SK-N-SH (cell line): ENCODE measurements around the gene HAUS3. TPM values are rescaled to one million over a fixed set of nuclear protein-coding genes. Genes with fewer than 3 reads are reported as not detected.

Source experiments
- CTCF ChIA-PET: fragments of 300-600, 350-600 bp; formaldehyde crosslinking; extraction: SDS; loops from one replicate; lab custom pipeline; 2021; lab: Yijun Ruan, JAX
- POLR2A ChIA-PET: fragments of 350-600 bp; sonication (Branson Sonifier 250); formaldehyde crosslinking; extraction: SDS; loops from one replicate; lab custom pipeline; 2020; ENCODE audit warnings: antibody characterized with exemption, inconsistent platforms; lab: Yijun Ruan, JAX
- DNase-seq: peaks from one replicate; pipeline ENCODE4 v3.0.0; 2012
- H2AFZ ChIP-seq: fragments of 200-600 bp; sonication (generic); 2 replicates; pipeline ENCODE4 v1.8.1; 2016; ENCODE audit warnings: antibody characterized with exemption, mild to moderate bottlenecking, low read depth
- H3F3A ChIP-seq: fragments of 200-600 bp; sonication (generic); replicated peaks from 2 replicates; pipeline ENCODE3; 2016; ENCODE audit warnings: antibody characterized with exemption, mild to moderate bottlenecking; ENCODE audit not compliant: insufficient read depth
- H3K27ac ChIP-seq, 2 experiments: fragments of 200-500 bp in 1 of 2; fragments of 200-600 bp in 1 of 2; sonication (Bioruptor generic) in 1 of 2; sonication (generic), shearing (Covaris generic) in 1 of 2; 2 replicates each; pipeline versions ENCODE4 v1.5.1 to v1.6.1; 2014 to 2016; ENCODE audit warnings: low read depth in 2 of 2, inconsistent platforms in 1 of 2, low read length in 1 of 2, mild to moderate bottlenecking in 1 of 2, mixed read lengths in 1 of 2
- H3K27me3 ChIP-seq: fragments of 200-600 bp; sonication (generic), shearing (Covaris generic); 2 replicates; pipeline ENCODE4 v1.6.1; 2016; ENCODE audit warnings: mixed run types; ENCODE audit not compliant: insufficient read depth
- H3K36me3 ChIP-seq, 2 experiments: fragments of 200-500 bp in 1 of 2; fragments of 200-600 bp in 1 of 2; sonication (Bioruptor generic) in 1 of 2; sonication (generic) in 1 of 2; replicated peaks in 1 of 2; 2 replicates each; pipeline versions ENCODE3 to v1.5.1; 2014 to 2016; ENCODE audit warnings: low read length in 1 of 2, mild to moderate bottlenecking in 1 of 2; ENCODE audit not compliant: insufficient read depth in 2 of 2, control insufficient read depth in 1 of 2
- H3K4me1 ChIP-seq, 2 experiments: fragments of 200-500 bp in 1 of 2; fragments of 200-600 bp in 1 of 2; sonication (Bioruptor generic) in 1 of 2; sonication (generic), shearing (Covaris generic) in 1 of 2; 2 replicates each; pipeline versions ENCODE4 v1.5.1 to v1.6.1; 2014 to 2016; ENCODE audit warnings: low read depth in 1 of 2, low read length in 1 of 2, mixed run types in 1 of 2; ENCODE audit not compliant: insufficient read depth in 2 of 2, control insufficient read depth in 1 of 2
- H3K4me2 ChIP-seq: fragments of 200-600 bp; sonication (generic), shearing (Covaris generic); 2 replicates; pipeline ENCODE4 v1.6.1; 2017; ENCODE audit warnings: mixed run types
- H3K4me3 ChIP-seq, 2 experiments: fragments of 200-500 bp in 1 of 2; fragments of 200-600 bp in 1 of 2; sonication (Bioruptor generic) in 1 of 2; sonication (generic), shearing (Covaris generic) in 1 of 2; 2 replicates each; pipeline versions ENCODE4 v1.5.1 to v1.8.1; 2014 to 2016; ENCODE audit warnings: low read depth in 2 of 2, inconsistent platforms in 1 of 2, low read length in 1 of 2, mild to moderate bottlenecking in 1 of 2, mixed read lengths in 1 of 2, moderate library complexity in 1 of 2
- H3K79me2 ChIP-seq: fragments of 200-600 bp; sonication (generic); 2 replicates; pipeline ENCODE4 v1.8.1; 2017; ENCODE audit warnings: mild to moderate bottlenecking; ENCODE audit not compliant: insufficient read depth
- H3K9ac ChIP-seq: fragments of 200-600 bp; sonication (generic); 2 replicates; pipeline ENCODE4 v1.6.1; 2017; ENCODE audit warnings: mixed run types
- H3K9me2 ChIP-seq: fragments of 200-600 bp; sonication (generic); 2 replicates; pipeline ENCODE4 v1.6.1; 2017; ENCODE audit warnings: mixed run types
- H3K9me3 ChIP-seq: fragments of 200-600 bp; sonication (generic); 2 replicates; pipeline ENCODE4 v1.6.1; 2017; ENCODE audit warnings: mixed run types, mild to moderate bottlenecking, moderate library complexity
- H4K20me1 ChIP-seq: fragments of 200-600 bp; sonication (generic); 2 replicates; pipeline ENCODE4 v1.6.1; 2017; ENCODE audit warnings: mild to moderate bottlenecking, mixed run types; ENCODE audit not compliant: insufficient read depth
- FOXJ3 ChIP-seq: sonication (generic); formaldehyde crosslinking; IDR thresholded peaks from 2 replicates; pipeline ENCODE4 v1.5.1; 2020; ENCODE audit warnings: mild to moderate bottlenecking, missing genetic modification reagents
- JUND ChIP-seq: IDR thresholded peaks from 2 replicates; pipeline ENCODE4 v1.4.0; 2012
- MEF2A ChIP-seq: IDR thresholded peaks from 2 replicates; pipeline ENCODE4 v1.4.0; 2012; ENCODE audit warnings: low read depth, borderline replicate concordance
- MXI1 ChIP-seq: IDR thresholded peaks from 2 replicates; pipeline ENCODE4 v1.6.1; 2012; ENCODE audit warnings: mild to moderate bottlenecking, low read depth, low read length, improper control_type of control experiment
- SIN3A ChIP-seq: IDR thresholded peaks from 2 replicates; pipeline ENCODE4 v1.6.1; 2012; ENCODE audit warnings: low read depth, mild to moderate bottlenecking, low read length, moderate library complexity, borderline replicate concordance
- SMC3 ChIP-seq: IDR thresholded peaks from 2 replicates; pipeline ENCODE4 v1.6.1; 2012; ENCODE audit warnings: low read depth, low read length, improper control_type of control experiment
- TAF1 ChIP-seq: IDR thresholded peaks from 2 replicates; pipeline ENCODE4 v1.6.1; 2012; ENCODE audit warnings: low read depth, mild to moderate bottlenecking, low read length, moderate library complexity, borderline replicate concordance
- TCF12 ChIP-seq: IDR thresholded peaks from 2 replicates; pipeline ENCODE4 v1.4.0; 2012
- TEAD4 ChIP-seq: IDR thresholded peaks from 2 replicates; pipeline ENCODE4 v1.4.0; 2012; ENCODE audit warnings: mild to moderate bottlenecking, borderline replicate concordance; ENCODE audit not compliant: insufficient read depth
- YY1 ChIP-seq: IDR thresholded peaks from 2 replicates; pipeline ENCODE4 v1.4.0; 2012; ENCODE audit warnings: low read depth, mild to moderate bottlenecking
- WGBS: methylation state at CpG from one replicate; pipeline ENCODE4 v1.1.6; 2017; ENCODE audit warnings: low lambda C conversion rate; 5-methylcytosine and 5-hydroxymethylcytosine counted together
- polyA plus RNA-seq, 3 experiments: library from polyadenylated mRNA; depleted of rRNA; stranded (reverse); fragments of >200 nt; gene quantifications; 2 replicates each; pipeline ENCODE4 v1.2.3, GENCODE V29; 2012
- TF ChIP-seq, protein P1 (sequence below): IDR thresholded peaks from 2 replicates; pipeline ENCODE4 v1.4.0; 2012; ENCODE audit warnings: low read depth, borderline replicate concordance
- TF ChIP-seq, protein P2 (sequence below): IDR thresholded peaks from 2 replicates; pipeline ENCODE4; 2012
- TF ChIP-seq, protein P3 (sequence below): fragments of 150-350 bp; IDR thresholded peaks from 2 replicates; pipeline ENCODE4 v1.6.1; 2017; ENCODE audit warnings: antibody characterized with exemption, low read length, low read depth, borderline replicate concordance
- TF ChIP-seq, protein P4 (sequence below): IDR thresholded peaks from 2 replicates; pipeline ENCODE4 v1.4.0; 2012; ENCODE audit warnings: low read depth
- TF ChIP-seq, protein P5 (sequence below): IDR thresholded peaks from 2 replicates; pipeline ENCODE4 v1.6.1; 2012; ENCODE audit warnings: mild to moderate bottlenecking, low read depth, low read length, moderate library complexity

The HAUS3 gene
- polyA plus RNA-seq, 1 of the 3 experiments (the other 2 are of a cell fraction): 6.3 TPM

DNA sequence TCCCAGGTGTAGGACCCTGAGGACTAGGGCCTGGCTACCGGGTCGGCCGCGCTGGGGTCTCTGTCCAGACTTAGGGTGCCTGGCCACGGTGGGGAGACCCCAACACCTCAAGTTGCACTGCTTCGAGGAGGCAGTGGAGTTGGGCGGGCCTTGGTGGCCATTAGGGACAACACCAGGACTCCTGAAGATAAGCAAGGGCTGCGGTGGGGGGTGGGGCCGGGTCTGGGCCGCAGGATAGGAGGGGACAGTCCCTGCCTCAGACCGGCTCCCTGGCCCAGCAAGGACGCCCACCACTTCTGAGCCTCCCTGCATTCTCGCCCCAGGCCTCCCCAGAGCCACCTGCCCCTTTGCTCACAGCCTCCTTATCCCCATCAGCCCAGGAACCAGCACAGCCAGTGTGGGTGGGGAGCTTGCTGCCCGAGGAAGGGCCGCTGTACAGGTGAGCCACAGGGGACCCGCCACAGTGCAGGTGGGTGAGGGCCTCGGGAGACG, 25.4 kb upstream of the HAUS3 start:
- Histone ChIP-seq H3K27me3 (no peaks in the 10 kb centered on the region), H3K9me3 (no peaks in the 10 kb centered on the region), H2AFZ (no peak overlapping the region), H3K4me3 (no peak overlapping the region), H3K9me2 (no peaks in the 10 kb centered on the region), H3K9ac (no peak overlapping the region), H3F3A (no peaks in the 10 kb centered on the region), H3K79me2 (no peaks in the 10 kb centered on the region), H3K27ac (no peak overlapping the region), H3K4me2 (no peak overlapping the region), H3K36me3 (no peaks in the 10 kb centered on the region), H3K4me1 (peaks cover 0 to 50% of the 10 kb centered on the region in 2 experiments; a peak in 1 of 4 replicates), H4K20me1 (no peaks in the 10 kb centered on the region)
- DNase-seq: no peak
- CTCF ChIA-PET: interaction anchor here (0.9 to 1.0 kb wide), 2 partner anchors 25 to 169 kb away, joined by 3 to 5 read pairs; no protein-coding TSS in a partner anchor
- POLR2A ChIA-PET: no interaction called here
- TF ChIP-seq FOXJ3 (CRISPR knock-in tag) (no peak), JUND (no peak), TEAD4 (no peak), SIN3A (no peak), TCF12 (no peak), MXI1 (no peak), SMC3 (no peak), TAF1 (no peak), MEF2A (no peak), YY1 (no peak)
- TF ChIP-seq, protein P1, sequence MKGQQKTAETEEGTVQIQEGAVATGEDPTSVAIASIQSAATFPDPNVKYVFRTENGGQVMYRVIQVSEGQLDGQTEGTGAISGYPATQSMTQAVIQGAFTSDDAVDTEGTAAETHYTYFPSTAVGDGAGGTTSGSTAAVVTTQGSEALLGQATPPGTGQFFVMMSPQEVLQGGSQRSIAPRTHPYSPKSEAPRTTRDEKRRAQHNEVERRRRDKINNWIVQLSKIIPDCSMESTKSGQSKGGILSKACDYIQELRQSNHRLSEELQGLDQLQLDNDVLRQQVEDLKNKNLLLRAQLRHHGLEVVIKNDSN: no peak
- TF ChIP-seq, protein P2, sequence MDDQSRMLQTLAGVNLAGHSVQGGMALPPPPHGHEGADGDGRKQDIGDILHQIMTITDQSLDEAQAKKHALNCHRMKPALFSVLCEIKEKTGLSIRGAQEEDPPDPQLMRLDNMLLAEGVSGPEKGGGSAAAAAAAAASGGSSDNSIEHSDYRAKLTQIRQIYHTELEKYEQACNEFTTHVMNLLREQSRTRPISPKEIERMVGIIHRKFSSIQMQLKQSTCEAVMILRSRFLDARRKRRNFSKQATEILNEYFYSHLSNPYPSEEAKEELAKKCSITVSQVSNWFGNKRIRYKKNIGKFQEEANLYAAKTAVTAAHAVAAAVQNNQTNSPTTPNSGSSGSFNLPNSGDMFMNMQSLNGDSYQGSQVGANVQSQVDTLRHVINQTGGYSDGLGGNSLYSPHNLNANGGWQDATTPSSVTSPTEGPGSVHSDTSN: no peak
- TF ChIP-seq, protein P3, sequence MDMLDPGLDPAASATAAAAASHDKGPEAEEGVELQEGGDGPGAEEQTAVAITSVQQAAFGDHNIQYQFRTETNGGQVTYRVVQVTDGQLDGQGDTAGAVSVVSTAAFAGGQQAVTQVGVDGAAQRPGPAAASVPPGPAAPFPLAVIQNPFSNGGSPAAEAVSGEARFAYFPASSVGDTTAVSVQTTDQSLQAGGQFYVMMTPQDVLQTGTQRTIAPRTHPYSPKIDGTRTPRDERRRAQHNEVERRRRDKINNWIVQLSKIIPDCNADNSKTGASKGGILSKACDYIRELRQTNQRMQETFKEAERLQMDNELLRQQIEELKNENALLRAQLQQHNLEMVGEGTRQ: no peak
- TF ChIP-seq, protein P4, sequence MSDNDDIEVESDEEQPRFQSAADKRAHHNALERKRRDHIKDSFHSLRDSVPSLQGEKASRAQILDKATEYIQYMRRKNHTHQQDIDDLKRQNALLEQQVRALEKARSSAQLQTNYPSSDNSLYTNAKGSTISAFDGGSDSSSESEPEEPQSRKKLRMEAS: no peak
- TF ChIP-seq, protein P5, sequence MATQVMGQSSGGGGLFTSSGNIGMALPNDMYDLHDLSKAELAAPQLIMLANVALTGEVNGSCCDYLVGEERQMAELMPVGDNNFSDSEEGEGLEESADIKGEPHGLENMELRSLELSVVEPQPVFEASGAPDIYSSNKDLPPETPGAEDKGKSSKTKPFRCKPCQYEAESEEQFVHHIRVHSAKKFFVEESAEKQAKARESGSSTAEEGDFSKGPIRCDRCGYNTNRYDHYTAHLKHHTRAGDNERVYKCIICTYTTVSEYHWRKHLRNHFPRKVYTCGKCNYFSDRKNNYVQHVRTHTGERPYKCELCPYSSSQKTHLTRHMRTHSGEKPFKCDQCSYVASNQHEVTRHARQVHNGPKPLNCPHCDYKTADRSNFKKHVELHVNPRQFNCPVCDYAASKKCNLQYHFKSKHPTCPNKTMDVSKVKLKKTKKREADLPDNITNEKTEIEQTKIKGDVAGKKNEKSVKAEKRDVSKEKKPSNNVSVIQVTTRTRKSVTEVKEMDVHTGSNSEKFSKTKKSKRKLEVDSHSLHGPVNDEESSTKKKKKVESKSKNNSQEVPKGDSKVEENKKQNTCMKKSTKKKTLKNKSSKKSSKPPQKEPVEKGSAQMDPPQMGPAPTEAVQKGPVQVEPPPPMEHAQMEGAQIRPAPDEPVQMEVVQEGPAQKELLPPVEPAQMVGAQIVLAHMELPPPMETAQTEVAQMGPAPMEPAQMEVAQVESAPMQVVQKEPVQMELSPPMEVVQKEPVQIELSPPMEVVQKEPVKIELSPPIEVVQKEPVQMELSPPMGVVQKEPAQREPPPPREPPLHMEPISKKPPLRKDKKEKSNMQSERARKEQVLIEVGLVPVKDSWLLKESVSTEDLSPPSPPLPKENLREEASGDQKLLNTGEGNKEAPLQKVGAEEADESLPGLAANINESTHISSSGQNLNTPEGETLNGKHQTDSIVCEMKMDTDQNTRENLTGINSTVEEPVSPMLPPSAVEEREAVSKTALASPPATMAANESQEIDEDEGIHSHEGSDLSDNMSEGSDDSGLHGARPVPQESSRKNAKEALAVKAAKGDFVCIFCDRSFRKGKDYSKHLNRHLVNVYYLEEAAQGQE: no peak
- 67% methylated on average over 7 of the region's 18 CpGs for WGBS
